Left hindlimb (tissue), 1 donor: ENCODE results near the gene RYR2.
"Not testable (repeated sequence)": the region's sequence is repeated elsewhere in the genome, so short reads cannot be mapped to it uniquely, and the experiment has no call there.

Source experiments
- DNase-seq: peaks from one replicate; pipeline ENCODE4 v3.0.0-alpha.2; 2018

RYR2 gene

GRCh38 chr1:237817277-237817676 lies 775.3 kb downstream of the RYR2 start:
- DNase-seq = no peak

GRCh38 chr1:237820634-237821033 lies 778.6 kb downstream of the RYR2 start:
- not testable (repeated sequence) for DNase-seq

- no peak for DNase-seq
Observed at GRCh38 chr1:237832858-237833257, 790.9 kb downstream of the RYR2 start.

DNA sequence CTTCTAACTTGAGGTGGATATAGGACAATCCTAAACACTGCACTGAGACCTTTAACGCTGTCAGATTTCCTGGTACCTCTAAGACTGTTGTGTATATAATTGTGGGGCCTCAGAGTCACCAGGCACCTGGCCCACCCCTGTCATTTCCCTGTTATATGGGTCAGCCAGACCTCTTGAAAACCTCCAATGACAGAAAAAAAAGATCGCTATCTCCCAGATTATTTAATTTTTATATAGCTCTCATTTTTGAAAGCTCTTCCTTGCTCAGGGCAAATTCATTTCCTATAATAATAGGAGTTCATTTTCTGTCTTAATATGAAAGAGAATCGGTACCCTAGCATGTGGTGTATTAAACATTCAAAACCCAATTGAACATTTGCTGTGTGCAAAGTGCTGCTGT lies 792.1 kb downstream of the RYR2 start:
- no peak for DNase-seq

DNA sequence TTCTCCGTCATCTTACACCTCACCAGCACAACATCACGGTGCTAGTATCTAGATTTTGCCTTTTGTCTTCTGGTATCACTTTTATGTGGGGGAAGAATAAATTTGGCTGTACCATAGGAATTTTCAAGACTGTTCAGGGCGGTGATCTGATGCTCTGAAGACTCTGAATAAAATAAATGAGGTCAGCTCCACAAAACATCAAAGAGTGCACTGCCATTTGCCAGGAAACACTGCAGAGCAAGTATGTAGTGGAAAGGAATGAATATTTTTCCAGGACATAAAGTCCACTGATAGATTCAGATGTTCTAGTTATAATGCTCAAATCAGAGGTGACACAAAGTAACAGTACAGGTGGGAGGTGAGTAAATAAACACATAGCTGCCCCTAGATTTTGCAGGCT lies 792.5 kb downstream of the RYR2 start:
- peak; percentile 29 for DNase-seq

GRCh38 chr1:237838320-237838719 lies 796.3 kb downstream of the RYR2 start:
- DNase-seq = no peak

DNA sequence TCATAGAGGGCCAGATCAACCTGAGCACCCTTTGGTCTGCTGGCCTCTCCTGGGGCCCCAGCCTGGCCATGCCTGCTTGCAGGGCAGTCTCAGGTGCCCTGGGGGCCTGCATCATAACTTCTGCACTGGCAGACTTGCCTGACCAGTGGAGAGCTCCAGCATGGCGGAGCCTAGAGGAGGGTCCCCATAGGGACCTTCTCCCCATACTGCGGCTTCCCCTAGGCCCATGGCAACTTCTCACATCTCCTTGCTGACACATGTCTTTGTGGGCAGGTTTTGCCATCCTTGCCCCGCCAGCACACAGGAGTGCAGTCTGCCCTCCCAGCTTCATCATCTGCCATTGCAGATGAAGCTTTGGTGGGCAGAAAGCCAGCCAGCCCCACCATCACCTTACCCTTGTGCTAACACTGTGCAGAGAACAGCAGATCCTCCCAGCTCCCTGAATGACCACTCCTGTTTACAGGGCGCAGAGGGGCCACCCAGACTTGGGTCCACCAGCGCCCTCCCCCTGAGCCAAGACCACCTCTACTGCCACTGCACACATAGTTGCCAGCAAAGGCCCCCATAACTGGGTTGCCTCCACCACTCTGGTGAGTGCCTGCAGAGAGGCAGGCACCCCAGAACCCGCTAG lies 797.0 kb downstream of the RYR2 start:
- no peak for DNase-seq

- no peak for DNase-seq
Observed at GRCh38 chr1:237841485-237841884, 799.5 kb downstream of the RYR2 start.

DNA sequence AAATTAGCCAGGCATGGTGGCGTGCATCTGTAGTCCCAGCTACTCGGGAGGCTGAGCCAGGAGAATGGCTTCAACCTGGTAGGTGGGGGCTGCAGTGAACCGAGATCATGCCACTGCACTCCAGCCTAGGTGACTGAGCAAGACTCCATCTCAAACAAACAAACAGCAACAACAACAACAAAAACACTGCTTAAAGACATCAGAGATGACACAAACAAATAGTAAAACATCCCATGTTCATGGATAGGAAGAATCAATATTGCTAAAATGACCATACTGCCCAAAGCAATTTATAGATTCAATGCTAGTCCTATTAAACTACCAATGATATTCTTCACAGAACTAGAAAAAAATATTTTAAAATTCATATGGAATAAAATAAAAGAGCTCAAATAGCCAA lies 801.5 kb downstream of the RYR2 start:
- DNase-seq = not testable (repeated sequence)

DNA sequence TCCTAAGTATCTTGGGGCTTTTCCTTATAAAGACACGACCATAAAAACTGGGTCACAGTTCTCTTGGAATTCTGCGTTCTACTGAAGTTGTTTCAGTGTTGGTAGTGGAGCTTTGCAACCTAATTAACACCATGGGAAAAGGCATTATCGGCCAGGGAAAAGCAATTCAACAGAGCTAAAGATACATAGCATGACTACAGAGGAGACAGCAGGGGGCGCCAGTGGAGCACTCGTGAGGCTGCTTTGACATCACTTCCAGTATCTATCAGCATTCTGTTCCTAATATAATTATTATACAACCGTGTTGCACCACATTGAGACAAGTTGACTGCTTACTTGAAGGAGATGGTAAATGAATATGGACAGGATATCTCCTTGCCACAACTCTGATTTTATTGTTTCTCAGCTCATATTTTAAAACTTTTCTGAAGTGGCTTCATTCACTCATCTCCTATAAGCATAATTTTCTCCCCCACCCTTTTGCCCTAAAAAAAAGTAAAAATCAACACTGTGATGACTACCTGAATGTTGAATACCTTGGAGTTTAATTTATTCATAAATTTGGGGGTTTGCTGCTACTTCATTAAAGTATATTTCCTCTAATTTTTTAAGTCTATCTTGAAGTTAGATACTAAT lies 809.3 kb downstream of the RYR2 start:
- DNase-seq = peak; percentile 36

DNA sequence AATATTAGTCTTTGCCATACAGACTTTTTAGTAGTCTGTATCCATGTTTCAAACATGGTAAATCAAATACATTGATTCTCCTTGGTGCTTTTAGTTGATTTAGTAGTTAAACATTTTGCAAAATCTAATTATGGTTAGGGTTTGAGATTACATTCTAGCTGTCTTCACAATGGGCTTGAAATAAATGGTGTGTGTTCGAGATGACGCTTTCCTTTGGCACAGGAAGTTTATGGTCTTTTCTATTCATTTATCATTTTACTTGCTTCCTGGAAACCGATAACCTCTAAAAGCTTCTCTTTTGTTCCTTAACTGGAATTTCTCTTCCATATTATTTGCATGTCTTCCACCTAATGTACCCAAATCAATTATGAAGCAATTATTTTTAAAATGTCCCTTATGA lies 810.4 kb downstream of the RYR2 start:
- no peak for DNase-seq

GRCh38 chr1:237857455-237857854 lies 815.5 kb downstream of the RYR2 start:
- no peak for DNase-seq

GRCh38 chr1:237858992-237859391 lies 817.0 kb downstream of the RYR2 start:
- DNase-seq = no peak

DNA sequence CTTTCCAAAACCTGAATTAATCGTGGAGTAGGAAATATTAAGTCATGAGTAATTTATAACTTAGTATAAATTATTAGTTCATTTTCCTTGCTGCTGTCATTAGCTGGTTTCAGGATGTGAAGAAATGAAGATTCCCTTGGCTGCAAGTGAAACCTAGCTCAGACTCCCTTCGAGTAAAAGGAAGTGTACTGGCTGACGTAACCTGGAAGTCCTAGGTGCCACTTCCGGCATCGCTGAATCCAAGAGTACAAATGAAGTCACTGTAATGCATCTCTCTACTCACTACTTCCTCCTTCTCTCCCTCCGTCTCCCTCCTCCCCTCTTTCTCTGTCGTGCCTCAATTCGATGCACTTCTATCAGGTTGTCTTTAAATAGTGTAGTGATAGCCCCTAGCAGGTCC lies 820.0 kb downstream of the RYR2 start:
- no peak for DNase-seq

DNA sequence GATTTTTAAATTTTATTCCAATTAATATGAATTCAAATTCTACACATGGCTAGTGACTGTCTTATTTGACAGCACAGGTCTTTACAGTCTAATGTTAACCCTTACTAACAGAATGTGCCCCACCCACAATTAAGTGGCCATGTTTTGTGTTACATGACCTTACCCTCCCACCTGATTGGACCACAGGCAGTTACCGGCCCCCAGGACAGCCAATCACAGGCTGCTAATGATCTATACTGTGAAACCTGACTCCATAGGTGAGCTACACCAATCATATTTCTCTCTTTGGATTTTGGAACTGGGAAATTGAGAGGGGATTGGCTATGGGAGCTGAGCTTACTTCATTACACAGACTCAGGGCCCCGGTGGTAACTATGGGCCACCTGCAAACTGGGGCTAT lies 821.2 kb downstream of the RYR2 start:
- no peak for DNase-seq

- DNase-seq = peak; percentile 77
Observed at GRCh38 chr1:237864338-237865244, 822.6 kb downstream of the RYR2 start.

DNA sequence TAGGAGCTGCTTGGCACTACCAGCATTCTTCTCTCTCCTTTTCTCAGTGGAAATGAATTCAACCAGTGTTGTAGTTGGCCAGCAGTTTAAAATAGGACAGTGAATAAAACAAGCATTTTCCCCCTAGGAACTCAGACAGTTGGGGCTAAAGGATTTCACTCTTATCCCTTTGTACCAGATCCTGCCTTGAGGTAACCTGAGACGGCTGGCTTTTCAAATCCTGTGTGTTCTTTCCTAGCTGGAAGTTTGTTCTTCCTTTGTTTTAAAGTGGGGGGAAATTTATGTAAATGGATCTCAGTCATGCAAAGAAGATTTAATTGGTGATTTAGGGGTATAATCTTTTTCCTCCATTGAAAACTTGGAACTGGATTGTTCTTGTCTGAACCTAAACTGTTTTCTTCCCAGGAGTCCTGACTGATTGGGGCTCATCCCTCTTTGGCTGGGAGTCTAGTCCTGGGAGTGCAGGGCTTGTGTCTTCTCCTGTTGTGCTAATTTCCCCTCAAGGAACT lies 825.5 kb downstream of the RYR2 start:
- no peak for DNase-seq

GRCh38 chr1:237868817-237869600 lies 827.0 kb downstream of the RYR2 start:
- DNase-seq = no peak

DNA sequence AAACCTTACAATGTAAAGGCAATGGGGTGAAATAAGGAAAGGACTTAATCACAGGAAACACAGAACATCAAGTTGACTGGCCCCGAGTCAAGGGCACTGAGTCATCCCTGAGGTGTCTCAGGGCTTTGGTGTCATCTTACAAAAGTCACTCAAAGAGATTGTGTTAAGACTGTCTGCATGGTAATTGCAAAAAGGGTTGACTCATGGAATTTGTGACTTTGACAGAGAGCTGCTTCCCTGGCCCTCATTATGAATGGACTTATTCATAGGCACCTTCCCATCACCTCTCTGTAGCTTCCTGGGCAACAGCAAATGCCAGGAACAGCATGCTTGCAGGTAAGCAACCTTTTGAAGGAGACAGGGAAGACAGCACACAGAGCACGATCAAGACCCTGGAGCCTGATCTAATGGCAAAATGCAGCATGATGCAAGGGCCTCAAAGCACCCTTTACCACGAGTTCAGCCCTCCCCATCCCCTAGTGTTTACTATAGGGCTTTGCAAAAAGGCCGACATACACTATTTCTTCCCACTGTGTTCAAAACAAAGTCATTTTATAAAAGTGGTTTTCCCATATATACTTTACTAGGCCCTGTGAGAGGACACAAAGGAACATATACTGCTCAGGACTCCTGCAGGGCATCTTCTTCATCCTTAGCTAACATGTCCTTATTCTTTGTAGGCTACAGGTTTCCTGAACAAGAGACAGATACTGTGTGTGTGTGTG lies 831.7 kb downstream of the RYR2 start:
- DNase-seq = no peak

- no peak for DNase-seq
Observed at GRCh38 chr1:237875291-237875690, 833.3 kb downstream of the RYR2 start.

DNA sequence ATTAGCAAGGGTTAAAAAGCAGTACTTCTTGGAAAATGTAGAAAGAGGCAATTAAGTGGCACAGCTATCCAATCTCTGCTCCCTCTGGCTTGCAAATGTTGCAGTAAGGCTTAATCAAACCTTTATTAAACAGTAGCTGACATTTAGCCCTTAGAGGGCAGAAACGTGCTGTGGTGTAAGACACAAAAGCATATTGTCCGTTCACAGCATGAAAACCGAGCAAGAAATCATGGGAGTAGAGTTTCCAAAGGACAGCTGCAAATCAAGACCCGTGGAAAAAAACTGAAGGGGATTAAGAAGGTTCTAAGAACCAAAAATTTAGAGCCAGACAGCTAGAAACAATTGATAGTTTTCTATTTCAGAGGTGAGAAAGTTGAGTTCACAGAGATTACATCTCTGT lies 835.6 kb downstream of the RYR2 start:
- DNase-seq = no peak

DNA sequence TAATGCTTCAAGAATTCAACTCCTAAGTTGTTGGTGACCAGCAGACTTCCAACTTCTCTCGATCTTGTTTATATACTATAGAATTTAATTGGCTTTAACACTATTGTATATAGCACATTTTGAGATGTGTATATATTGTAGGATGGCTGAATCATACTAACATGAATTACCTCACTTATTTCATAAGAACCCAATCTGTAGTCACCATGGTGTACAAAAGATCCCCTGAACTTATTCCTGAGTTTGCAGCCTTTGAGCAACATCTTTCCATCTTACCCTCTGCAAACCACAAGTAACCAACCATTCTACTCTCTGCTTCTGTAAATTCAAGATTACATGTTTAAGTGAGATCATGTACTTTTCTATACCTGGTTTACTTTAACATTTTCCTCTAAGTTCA lies 836.4 kb downstream of the RYR2 start:
- no peak for DNase-seq
